LNCaP clone FGC (cell line): ENCODE results near the gene GTF3C4.

Experiments used
- DNase-seq: peaks from one replicate; pipeline ENCODE4 v3.0.0-alpha.2; 2011; ENCODE audit warnings: low read depth
- H3K4me3 ChIP-seq: 2 replicates; pipeline ENCODE4 v1.5.1; 2011; ENCODE audit warnings: mild to moderate bottlenecking, low read depth, low read length, control low read depth
- TF ChIP-seq, protein P1 (sequence below): IDR thresholded peaks from 2 replicates; pipeline ENCODE4 v1.5.1; 2012; ENCODE audit warnings: mild to moderate bottlenecking; ENCODE audit not compliant: control insufficient read depth, insufficient read depth; ENCODE audit errors: extremely low read depth

Gene GTF3C4

DNA sequence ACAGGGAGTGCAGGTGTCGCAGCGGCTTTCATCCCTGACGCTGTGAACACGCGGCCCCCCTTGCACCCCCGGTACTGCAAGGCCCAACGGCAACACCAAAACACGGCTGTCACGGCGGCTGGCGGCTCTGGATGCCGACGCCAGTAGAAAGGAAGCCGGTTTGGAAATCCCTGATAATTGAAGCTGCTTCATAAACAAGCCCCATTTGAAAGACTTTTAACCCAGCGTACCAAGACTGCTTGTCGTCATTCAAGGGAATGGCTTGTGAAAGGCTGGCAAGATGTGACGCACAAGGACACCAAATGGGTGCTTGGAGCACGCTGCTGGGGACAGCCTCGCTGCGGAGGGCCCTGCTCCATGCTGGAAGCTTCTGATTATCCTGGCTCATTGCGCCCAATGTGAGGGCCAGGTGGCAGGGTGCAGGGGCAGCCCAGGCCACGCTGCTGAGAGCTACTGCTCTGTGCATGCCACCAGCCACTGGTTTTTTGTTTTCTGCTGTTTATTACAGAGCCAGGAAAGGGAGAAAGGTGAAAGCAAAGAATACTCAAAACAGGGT is 63.1 kb downstream of the GTF3C4 start:
- no peak for DNase-seq
- no peak overlapping the region for H3K4me3 ChIP-seq
- TF ChIP-seq, protein P1, sequence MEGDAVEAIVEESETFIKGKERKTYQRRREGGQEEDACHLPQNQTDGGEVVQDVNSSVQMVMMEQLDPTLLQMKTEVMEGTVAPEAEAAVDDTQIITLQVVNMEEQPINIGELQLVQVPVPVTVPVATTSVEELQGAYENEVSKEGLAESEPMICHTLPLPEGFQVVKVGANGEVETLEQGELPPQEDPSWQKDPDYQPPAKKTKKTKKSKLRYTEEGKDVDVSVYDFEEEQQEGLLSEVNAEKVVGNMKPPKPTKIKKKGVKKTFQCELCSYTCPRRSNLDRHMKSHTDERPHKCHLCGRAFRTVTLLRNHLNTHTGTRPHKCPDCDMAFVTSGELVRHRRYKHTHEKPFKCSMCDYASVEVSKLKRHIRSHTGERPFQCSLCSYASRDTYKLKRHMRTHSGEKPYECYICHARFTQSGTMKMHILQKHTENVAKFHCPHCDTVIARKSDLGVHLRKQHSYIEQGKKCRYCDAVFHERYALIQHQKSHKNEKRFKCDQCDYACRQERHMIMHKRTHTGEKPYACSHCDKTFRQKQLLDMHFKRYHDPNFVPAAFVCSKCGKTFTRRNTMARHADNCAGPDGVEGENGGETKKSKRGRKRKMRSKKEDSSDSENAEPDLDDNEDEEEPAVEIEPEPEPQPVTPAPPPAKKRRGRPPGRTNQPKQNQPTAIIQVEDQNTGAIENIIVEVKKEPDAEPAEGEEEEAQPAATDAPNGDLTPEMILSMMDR = no peak

DNA sequence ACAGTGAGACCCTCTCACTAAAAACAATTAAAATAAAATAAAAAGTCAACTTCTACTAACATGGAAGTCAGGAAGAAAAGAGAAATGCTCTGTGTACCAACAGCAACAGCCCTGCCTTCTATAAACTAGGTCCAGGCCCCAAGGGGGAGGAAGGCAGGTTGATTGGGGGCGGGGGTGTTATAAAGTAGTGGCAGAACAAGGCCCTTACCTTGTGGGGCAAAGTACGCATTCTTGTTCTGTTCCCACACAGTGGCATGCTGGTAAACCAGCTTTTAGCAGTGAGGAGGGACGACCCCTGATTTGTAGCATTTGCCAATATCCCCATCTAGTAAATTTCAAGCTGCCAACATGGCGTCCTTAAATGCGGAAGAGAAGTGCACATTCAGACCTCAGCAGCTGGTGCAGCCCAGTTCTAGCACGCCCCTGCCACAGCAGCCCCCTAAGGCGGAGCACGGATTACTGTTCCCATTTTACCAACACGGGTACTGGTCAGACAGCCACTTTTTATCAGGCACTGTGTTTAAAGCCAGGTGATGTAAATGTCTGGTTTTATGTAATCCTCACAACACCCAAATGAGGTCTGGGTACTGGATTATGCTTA is 69.5 kb downstream of the GTF3C4 start:
- H3K4me3 ChIP-seq = no peak overlapping the region
- TF ChIP-seq, protein P1 = no peak
- no peak for DNase-seq

DNA sequence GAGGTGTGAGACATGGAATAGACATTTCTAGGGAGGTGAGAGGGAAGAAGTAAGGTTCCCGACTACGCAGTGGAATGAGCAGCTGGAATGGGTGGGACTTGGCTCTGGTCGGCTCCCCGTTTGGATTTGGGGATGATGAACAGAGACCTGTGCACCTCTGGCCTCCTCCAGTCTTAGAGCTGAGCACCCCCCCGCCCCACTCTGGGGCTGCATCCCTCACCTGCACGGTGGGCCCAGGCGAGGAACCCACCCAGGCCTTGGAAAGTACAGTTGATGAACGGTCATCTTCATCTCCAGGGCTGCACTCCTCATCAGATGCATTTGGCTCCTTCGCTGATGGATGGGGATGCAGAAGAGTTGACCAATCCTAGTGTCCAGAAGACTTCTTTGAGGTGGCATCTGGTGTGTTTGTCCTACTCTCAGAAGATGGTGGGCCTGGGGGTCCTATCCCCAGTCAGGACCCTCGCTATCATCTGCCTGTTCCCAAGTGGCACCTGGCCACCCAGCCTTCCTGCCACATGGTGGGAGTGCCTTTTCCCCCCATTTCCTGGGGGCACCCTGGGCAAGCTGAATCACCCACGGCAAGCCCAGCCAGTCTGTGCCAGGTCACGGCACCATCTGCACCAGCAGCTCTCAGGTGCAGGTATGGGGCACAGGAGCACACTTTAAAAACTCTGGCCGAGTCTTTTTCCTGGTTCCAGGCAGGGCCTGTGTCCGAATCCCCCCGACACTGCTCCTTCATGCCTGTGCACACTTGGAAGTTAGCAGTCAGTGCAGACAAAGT is 70.5 kb downstream of the GTF3C4 start:
- no peak overlapping the region for H3K4me3 ChIP-seq
- no peak for DNase-seq
- TF ChIP-seq, protein P1 = no peak

DNA sequence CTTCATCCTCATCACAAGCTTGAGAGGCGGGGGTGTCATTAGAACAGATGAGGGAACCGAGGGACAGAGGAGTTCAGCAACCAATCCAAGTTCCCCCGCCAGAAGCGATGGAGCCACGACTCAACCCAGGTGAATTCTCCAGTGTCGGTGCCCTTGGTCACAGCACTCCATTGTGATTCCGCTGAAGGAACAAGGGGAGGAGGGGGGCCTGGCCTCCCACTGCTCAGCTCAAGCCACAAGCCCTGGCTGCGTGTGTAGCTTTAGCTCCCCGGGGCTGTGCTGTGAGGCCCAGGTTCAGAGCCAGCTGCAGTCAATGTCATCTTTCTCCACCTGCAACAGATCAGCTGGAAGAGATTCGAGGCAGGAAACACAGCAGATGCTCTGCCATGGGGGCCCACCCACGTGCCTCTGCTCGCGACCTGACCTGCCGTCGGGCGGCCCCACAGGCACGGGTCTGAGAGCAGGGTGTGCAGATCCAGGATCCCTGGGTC is 72.6 kb downstream of the GTF3C4 start:
- no peak overlapping the region for H3K4me3 ChIP-seq
- TF ChIP-seq, protein P1 = no peak
- DNase-seq = no peak

DNA sequence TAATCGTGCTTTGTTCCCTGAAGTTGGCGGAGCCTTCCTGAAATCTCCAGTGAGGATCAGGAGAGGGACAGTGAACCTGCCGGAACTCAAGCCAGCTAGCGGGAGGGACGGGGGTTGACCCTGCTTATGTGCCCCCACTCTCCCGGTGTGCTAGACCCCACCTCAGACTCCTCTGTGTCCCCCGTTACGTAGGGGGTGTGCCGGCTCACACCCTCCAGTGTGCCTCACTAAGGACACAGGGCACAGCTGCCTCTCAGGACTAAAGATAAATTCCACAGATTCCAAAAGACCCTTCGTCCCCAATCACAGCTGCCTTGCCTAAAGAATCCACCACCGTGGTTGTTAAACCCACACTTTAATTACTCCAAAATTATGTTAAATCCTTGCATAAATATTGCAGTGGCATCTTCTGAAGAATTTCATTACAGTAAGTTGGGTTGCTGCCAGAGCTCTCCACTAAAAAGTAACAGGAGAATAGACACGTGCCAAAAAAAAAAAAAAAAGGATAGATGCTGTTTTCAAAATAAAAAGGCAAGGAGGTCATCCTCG is 73.7 kb downstream of the GTF3C4 start:
- TF ChIP-seq, protein P1 = no peak

More for the DNA sequence above, 73.7 kb downstream of the GTF3C4 start:
- DNase-seq = no peak
- H3K4me3 ChIP-seq = no peak overlapping the region
